GM21529 (cell line): Measurements from ENCODE around the gene FUT1.
"Not testable (repeated sequence)": the region's sequence is repeated elsewhere in the genome, so short reads cannot be mapped to it uniquely, and the experiment has no call there.

Experiments used
- ATAC-seq: cut with Tn5 transposase; IDR thresholded peaks from one replicate; pipeline ENCODE4 v1.9.1; 2021; ENCODE audit not compliant: unreplicated experiment

FUT1 gene

DNA sequence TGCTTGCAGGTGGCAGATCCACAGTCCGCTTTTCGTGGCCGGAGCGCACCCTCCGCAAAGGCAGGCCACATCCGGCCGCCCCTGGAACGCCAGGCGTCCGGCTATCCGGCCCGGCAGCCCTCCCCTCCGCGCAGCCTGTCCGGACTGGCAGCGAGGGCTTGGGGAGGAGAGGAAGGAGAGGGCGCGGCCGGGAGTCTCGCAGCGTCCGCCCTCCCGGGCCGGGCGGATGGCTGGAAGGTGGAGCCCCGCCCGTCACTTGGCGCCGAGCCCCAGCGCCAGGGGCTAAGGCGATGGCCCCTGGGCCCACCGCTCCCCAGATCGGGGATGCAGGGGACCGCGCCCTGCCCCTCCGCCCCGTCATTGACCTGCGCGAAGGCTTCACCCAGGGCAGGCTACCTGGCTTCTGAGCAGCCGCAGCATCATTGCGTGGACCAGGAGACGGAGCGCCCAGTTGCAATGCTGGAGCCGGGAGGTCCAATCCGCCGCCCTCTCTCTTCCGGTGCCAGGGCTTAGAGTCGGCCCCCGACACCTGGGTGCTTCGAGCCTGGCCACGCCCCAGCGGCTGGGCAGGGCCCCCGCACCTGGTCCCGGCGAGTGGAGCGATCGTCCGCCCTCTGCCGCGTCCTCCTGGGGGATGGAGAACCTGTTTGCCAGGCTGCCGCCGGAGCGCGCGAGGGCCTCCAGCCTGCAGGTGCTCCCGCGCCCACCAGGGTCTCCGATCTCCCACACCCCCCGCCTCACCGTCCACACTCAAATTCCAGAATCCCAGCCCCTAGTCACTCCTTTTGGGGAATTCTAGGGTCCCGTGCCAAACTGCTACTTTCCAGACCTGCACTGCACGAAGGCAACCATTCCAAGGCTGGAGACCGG lies at the start of gene FUT1:
FUT1 (minus strand) TSS at position 146 of the 870 bp plus-strand sequence. CDS start 1,360 bp downstream, outside the sequence.
- ATAC-seq = no peak

DNA sequence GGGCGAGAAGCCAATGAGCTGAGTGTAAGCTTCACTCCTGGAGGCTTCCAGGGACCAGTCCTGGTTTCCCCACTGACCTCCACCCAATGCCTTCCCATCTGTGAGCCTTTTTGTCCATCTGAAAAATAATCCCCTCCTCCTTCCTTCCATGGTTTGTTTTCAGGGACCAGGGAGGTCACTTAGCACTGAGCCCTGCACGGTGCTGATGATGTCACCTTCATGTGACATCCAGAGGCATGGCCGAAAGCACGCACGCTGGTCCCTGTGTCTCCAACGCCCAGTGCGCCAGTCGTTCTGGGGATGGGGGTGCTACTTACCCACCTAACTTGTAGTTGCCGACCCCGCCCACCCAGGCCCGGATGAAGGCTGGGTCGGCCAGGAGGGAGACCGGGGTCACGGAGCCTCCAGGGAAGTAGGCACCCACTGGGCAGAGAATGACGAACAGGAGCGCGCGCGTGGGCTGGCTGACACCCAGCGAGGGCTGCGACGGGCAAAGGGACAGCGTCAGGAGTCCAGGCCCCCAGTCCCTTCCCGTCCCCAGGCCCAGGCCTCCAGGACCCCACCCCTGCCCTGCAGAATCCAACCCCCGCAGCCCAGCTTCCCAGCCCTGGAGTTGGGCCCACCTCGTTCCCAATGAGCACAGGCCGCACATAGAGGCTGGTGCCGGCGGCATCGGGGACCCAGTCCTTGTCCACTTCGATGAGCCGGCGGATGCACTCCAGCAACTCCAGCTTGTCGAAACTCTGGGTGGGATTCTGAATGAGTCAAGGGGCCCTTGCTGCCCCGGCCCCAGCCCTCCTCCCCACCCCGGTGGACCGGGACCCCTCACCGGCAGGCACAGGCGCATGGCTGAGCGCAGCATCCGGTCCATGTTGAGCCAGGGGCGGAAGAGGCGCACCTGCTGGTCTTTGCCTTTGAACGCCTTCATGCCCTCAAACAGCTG lies 47.2 kb upstream of the FUT1 start:
- ATAC-seq = no peak

DNA sequence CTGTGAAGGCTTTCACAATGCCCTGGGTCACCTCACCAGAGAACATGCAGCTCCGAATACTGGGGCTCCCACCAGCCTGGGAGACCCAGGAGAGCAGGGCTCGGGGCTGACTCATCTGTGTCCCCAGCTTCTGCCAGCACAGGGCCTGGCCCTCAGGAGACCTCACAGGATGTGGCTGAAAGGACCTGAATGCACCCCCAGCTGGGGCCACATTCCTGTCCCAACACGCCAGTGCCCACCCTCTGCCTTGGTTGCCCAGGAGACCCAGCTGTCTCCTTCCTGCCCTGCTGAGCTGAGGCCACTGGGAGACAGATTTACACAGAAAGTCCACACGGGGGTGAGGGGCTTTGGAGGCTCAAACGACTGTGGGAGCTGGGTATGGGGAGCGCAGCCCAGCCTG lies 46.5 kb upstream of the FUT1 start:
- no peak for ATAC-seq

DNA sequence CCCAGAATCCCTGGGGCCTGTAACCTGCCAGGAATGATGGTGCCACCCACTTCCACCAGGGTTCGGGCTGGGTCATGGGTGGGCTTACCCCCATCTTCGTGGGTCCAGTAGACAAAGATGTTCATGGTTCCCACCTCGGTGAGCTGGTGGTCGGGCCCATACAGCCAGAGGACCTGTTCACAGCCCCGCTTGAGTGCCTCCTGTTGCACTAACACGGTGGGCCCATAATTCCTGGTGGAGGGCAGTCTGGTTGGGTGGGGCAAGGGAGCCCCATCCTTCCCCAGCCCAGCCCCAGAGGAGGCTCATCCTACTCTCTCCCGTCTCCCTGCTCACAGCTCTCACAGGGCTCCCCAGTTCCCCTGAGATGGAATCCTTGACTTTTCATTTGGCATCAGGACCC lies 44.7 kb upstream of the FUT1 start:
- no peak for ATAC-seq

DNA sequence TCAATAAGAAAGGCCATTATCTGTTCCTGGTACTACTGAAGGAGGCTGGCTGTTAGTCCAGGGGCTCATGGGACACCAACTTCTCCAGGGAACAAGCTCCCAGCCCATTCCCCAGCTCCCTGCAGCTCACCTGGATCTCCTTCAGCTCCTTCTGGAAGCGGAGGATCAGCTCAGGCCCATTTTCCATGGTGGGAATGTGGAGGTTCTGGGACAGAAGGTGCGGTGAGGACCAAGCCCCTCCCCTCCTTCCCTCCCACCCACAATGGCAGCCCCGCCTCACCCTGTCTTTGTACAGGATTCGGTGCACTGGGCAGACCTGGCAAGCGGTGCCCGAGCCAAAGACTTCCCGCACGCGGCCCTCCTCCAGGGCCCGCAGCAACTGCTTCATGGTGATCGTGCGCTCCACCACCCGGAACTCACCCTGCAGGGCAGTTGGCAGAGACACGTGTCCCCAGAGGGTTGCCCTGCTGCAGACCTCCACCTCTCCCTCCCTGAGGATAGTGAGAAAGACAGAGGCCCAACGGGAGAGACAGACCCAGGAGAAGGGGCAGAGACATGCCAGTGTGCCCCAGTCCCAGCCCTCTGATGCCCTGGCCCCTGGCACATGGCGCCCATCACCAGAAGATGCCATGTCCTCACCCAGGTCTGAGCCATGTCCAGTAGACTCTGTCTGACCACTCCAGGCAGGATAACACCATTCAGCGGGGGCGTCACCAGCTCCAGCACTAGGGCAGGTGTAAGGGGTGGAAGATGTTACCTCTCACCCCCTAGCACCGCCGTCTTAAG lies 44.0 kb upstream of the FUT1 start:
- no peak for ATAC-seq

DNA sequence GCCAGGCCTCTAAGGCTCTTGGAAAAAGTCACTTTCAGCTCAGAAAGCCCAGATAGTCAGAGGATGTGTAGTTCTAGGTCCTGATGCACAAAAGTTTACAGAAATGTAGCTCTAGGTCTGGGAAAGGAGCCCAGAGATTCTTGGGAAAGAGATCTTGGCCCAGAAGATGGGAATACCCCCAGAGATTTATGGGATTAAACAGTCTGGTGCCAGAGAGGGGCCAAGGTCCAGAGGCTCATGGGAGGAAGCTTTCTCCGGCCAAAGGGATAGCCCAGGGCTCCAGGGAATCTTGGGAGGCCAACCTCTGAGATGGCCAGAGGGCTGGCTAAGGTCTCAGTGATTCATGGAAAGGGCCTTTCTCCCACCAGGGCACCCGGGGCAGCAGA lies 43.2 kb upstream of the FUT1 start:
- no peak for ATAC-seq

GRCh38 chr19:48795055-48795684 lies 42.7 kb upstream of the FUT1 start:
- peak; percentile 78 for ATAC-seq

DNA sequence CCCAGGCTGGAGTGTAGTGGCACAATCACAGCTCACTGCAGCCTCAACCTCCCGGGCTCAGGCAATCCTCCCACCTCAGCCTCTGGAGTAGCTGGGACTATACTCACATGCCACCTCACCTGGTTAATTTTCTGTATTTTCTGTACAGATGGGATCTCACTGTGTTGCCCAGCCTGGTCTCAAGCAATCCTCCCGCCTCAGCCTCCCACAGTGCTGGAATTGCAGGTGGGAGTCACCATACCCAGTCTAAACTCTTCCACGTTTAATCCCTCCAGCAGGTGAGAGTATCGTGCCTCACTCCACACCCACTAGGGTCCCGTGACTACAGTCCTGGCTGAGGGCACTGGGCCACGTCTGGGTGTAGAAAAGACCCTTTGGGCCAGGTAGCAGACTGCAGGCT lies 41.9 kb upstream of the FUT1 start:
- ATAC-seq = no peak

GRCh38 chr19:48793271-48793670 lies 40.8 kb upstream of the FUT1 start:
- ATAC-seq = no peak

- not testable (repeated sequence) for ATAC-seq
Observed at GRCh38 chr19:48787331-48787730, 34.9 kb upstream of the FUT1 start.

DNA sequence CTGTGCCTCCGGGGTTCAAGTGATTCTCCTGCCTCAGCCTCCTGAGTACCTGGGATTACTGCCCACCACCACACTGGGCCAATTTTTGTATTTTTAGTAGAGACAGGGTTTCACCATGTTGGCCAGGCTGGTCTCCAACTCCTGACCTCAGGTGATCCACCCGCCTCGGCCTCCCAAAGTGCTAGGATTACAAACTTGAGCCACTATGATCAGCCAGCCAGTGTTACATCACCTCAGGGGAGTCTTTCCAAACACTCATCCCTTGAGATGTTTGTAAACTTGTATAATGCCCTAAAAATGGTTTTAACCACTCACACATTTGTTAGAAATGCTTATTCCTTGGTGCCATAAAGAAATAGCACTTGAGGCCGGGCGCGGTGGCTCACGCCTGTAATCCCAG lies 34.0 kb upstream of the FUT1 start:
- ATAC-seq = not testable (repeated sequence)

- no peak for ATAC-seq
Observed at GRCh38 chr19:48784527-48784926, 32.1 kb upstream of the FUT1 start.

- no peak for ATAC-seq
Observed at GRCh38 chr19:48780631-48781391, 28.4 kb upstream of the FUT1 start.

GRCh38 chr19:48779636-48780035 lies 27.2 kb upstream of the FUT1 start:
- ATAC-seq = no peak

DNA sequence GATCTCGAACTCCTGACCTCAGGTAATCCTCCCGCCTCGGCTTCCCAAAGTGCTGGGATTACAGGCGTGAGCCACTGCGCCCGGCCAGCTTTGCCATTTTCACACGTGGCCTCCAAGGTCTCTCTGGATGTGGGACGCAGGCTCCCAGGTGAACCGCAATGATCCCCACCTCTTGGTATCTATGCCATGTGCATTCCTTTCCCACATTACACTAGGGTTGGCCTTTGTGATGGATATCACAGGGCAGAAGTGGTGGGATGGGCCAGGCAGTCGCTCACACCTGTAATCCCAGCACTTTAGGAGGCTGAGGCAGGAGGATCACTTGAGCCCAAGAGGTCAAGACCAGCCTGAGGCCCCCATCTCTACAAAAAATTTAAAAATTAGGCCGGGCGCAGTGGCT lies 25.3 kb upstream of the FUT1 start:
- no peak for ATAC-seq

DNA sequence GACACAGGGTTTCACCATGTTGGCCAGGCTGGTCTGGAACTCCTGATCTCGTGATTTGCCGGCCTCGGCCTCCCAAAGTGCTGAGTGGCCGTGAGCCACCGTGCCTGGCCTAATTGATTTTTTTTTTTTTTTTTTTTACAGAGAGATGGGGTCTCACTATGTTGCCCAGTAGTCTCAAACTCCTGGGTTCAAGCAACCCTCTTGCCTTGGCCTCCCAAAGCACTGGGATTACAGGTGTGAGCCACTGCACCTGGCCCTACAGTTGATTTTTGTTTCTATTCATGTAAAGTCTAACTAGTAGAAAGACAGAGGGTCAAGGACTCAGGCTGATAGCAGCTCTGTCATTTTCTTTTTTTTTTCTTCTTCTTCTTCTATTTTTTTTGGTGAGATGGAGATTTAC lies 24.7 kb upstream of the FUT1 start:
- no peak for ATAC-seq

DNA sequence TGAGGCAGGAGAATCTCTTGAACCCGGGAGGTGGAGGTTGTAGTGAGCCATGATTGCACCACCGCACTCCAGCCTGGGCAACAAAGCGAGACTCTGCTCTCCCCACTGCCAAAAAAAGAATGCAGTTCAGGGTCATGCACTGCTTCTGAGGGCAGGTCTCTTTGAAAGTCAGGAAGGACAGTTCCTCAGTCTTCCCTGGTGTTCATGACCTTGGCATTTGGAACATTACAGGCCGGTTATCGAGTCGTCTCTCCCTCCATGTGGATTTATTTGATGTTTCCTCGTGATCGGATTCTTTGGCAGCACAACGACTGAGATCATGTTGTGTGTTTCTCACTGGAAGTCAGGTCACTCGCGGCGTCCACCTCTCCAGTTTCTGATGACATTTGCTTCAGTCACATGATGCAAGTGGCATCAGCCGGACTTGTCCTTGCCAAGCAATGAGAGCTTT lies 20.1 kb upstream of the FUT1 start:
- no peak for ATAC-seq

DNA sequence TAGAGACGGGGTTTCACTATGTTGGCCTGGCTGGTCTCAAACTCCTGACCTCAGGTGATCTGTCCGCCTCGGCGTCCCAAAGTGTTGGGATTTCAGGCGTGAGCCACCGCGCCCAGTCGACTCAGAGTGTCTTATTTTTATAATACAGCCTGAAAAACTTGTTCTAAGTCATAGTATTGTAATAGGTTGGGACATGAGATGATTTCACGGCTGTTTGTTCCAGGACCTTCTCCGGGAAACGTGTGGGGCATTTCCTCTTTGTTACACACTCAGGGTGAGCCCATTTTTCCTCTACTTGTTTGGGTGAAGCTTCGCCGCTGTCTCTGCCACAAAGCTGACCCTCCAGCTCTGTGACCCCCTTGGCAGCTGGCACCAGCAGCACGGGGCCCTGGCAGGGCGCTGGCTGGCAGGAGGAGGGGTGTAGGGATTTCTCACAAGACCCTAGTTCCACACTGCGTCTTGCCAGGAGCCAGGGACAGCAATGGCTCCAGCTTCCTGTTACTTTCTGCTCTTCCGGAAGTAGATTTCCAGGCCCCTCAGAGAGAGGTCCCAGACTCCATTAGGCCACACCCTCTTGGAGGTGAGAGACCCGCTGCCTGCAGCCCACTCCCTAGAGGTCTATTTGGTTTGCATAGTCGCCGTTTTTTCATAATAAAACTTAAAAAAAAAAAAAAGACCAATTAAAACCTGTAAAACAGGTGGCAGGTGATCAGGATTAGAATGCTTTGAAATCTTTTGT lies 18.5 kb upstream of the FUT1 start:
- ATAC-seq = no peak

- no peak for ATAC-seq
Observed at GRCh38 chr19:48770266-48770665, 17.8 kb upstream of the FUT1 start.
